ENCODE data around the gene TECPR2.

The TECPR2 gene

DNA sequence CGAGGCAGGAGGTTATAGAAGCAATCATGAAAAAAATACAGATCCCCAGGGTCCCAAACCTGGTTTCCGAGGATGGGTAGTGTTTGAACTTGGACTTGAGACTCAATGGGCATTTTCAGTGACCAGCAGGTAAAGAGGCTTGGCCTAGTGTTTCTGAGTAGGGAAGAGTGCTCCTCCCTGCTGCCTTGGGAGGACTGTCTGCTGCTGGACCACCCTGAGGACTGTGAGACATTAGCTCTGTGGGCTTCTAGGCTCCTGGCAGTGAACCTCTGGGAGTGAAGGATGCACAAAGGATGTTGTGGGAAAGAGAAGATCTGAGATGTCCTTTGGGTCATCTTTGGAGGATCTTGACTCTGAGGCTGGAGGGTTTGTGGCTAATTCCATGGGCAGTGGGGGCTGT, 116.4 kb downstream of the TECPR2 start:
- POLR2A ChIA-PET: no interaction called here
- no peak for TF ChIP-seq FOXK2 (IDR thresholded peaks at IDR 0.05)
- no peak for TF ChIP-seq FOXM1 (IDR thresholded peaks at IDR 0.05; ENCODE audit: borderline replicate concordance)
- no peak for TF ChIP-seq L3MBTL2 (conservative IDR thresholded peaks at IDR 0.05)
- no peak for TF ChIP-seq ARNT (IDR thresholded peaks at IDR 0.05)
- TF ChIP-seq HDGF (IDR thresholded peaks at IDR 0.05; ENCODE audit: borderline replicate concordance): no peak
- TF ChIP-seq, protein P1, sequence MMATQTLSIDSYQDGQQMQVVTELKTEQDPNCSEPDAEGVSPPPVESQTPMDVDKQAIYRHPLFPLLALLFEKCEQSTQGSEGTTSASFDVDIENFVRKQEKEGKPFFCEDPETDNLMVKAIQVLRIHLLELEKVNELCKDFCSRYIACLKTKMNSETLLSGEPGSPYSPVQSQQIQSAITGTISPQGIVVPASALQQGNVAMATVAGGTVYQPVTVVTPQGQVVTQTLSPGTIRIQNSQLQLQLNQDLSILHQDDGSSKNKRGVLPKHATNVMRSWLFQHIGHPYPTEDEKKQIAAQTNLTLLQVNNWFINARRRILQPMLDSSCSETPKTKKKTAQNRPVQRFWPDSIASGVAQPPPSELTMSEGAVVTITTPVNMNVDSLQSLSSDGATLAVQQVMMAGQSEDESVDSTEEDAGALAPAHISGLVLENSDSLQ (IDR thresholded peaks at IDR 0.05): no peak
- TF ChIP-seq FOXA1 (IDR thresholded peaks at IDR 0.05): no peak
- no peak for TF ChIP-seq NFRKB (IDR thresholded peaks at IDR 0.05)
- no peak for TF ChIP-seq SP1 (IDR thresholded peaks at IDR 0.05)
- TF ChIP-seq LEF1 (IDR thresholded peaks at IDR 0.05; ENCODE audit: borderline replicate concordance): no peak
- no peak for TF ChIP-seq ZNF384 (IDR thresholded peaks at IDR 0.05)
- no peak for TF ChIP-seq TARDBP (IDR thresholded peaks at IDR 0.05)
- no peak for TF ChIP-seq CTBP1 (IDR thresholded peaks at IDR 0.05; ENCODE audit: borderline replicate concordance)
- no peak for TF ChIP-seq BHLHE40 (IDR thresholded peaks at IDR 0.05; ENCODE audit: borderline replicate concordance)
- no peak for TF ChIP-seq SUZ12 (IDR thresholded peaks at IDR 0.05)
- TF ChIP-seq ELF4 (IDR thresholded peaks at IDR 0.05): no peak
- CTCF ChIA-PET: no interaction called here
- DNase-seq (ENCODE audit: extremely low spot score): no peak

DNA sequence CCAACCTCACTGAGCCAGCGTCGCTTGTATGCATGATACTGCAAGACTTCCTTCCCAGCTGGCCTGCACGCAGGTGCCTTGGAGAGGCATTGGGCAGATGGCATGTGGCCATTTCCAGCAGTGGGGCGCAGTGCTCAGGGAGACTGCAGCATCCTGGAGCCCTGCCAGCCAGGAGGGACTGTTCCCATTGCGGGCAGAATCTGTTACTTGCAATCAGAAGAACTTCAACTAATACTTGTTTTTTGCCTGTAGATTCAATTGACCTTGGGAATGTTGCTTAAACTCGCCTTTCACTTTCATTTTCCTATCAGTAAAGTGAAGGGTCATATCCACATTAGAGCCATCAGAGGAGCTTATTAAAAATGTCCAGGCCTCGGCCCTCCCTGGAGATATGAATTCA, 117.0 kb downstream of the TECPR2 start:
- CTCF ChIA-PET: no interaction called here
- POLR2A ChIA-PET: no interaction called here
- no peak for DNase-seq (ENCODE audit: extremely low spot score)
- TF ChIP-seq ARNT (IDR thresholded peaks at IDR 0.05) (no peak), FOXA1 (IDR thresholded peaks at IDR 0.05) (no peak), LEF1 (IDR thresholded peaks at IDR 0.05; ENCODE audit: borderline replicate concordance) (no peak), L3MBTL2 (conservative IDR thresholded peaks at IDR 0.05) (no peak)

DNA sequence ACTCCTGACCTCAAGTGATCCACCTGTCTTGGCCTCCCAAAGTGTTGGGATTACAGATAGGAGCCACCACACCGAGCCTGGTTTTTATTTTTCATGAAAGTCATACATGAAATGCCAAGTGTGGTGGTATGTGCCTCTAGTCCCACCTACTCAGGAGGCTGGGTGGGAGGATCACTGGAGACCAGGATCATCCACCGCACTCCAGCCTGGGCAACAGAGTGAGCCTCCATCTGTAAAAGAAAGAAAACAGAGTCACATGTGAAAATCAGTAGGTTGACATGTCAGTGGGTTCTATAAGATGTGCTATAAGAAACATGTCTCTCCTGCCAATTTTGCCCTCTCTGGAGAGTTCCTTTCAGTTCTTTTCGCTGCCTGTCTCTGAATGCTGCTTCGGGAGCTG, 118.6 kb downstream of the TECPR2 start:
- ChIA-PET POLR2A (no interaction called here), CTCF (interaction anchor here (0.7 kb wide), 1 partner anchor 15 kb away, joined by 7 read pairs; no protein-coding TSS in a partner anchor)
- no peak for DNase-seq (ENCODE audit: extremely low spot score)
- TF ChIP-seq L3MBTL2 (conservative IDR thresholded peaks at IDR 0.05): no peak
- TF ChIP-seq SP1 (IDR thresholded peaks at IDR 0.05): no peak
- TF ChIP-seq ELF4 (IDR thresholded peaks at IDR 0.05): no peak
- TF ChIP-seq FOXA1 (IDR thresholded peaks at IDR 0.05): no peak
- TF ChIP-seq, protein P1 (IDR thresholded peaks at IDR 0.05): no peak
- no peak for TF ChIP-seq LEF1 (IDR thresholded peaks at IDR 0.05; ENCODE audit: borderline replicate concordance)
- TF ChIP-seq HDGF (IDR thresholded peaks at IDR 0.05; ENCODE audit: borderline replicate concordance): no peak
- TF ChIP-seq FOXM1 (IDR thresholded peaks at IDR 0.05; ENCODE audit: borderline replicate concordance): no peak
- TF ChIP-seq FOXK2 (IDR thresholded peaks at IDR 0.05): no peak
- no peak for TF ChIP-seq ZNF384 (IDR thresholded peaks at IDR 0.05)

DNA sequence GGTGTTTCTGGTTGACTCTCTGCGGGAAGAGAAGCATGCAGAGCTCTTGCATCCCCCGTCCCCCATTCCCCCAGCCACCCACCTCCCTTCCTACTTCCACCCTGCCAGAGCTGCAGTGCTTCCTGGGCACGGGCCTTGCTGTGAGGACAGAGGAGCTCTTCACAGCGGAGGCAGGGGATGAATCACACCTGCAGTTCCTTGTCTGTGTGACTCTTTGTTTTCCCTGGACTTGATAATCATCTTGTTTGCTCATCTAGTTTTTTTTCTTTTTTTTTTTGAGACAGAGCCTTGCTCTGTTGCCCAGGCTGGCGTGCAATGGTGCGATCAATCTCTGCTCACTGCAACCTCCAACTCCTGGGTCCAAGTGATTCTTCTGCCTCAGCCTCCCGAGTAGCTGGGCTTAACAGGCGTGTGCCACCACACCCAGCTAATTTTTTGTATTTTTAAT, 119.1 kb downstream of the TECPR2 start:
- DNase-seq (ENCODE audit: extremely low spot score): no peak
- ChIA-PET CTCF (interaction anchor here (0.7 kb wide), 1 partner anchor 15 kb away, joined by 7 read pairs; no protein-coding TSS in a partner anchor), POLR2A (no interaction called here)
- TF ChIP-seq LEF1 (IDR thresholded peaks at IDR 0.05; ENCODE audit: borderline replicate concordance) (no peak), ARNT (IDR thresholded peaks at IDR 0.05) (no peak), NFRKB (IDR thresholded peaks at IDR 0.05) (no peak), FOXM1 (IDR thresholded peaks at IDR 0.05; ENCODE audit: borderline replicate concordance) (no peak), ELF4 (IDR thresholded peaks at IDR 0.05) (no peak), HDGF (IDR thresholded peaks at IDR 0.05; ENCODE audit: borderline replicate concordance) (no peak), L3MBTL2 (conservative IDR thresholded peaks at IDR 0.05) (no peak), TARDBP (IDR thresholded peaks at IDR 0.05) (no peak), ZNF384 (IDR thresholded peaks at IDR 0.05) (no peak), BHLHE40 (IDR thresholded peaks at IDR 0.05; ENCODE audit: borderline replicate concordance) (no peak), FOXA1 (IDR thresholded peaks at IDR 0.05) (no peak), SUZ12 (IDR thresholded peaks at IDR 0.05) (no peak)
- TF ChIP-seq, protein P1 (IDR thresholded peaks at IDR 0.05): no peak

DNA sequence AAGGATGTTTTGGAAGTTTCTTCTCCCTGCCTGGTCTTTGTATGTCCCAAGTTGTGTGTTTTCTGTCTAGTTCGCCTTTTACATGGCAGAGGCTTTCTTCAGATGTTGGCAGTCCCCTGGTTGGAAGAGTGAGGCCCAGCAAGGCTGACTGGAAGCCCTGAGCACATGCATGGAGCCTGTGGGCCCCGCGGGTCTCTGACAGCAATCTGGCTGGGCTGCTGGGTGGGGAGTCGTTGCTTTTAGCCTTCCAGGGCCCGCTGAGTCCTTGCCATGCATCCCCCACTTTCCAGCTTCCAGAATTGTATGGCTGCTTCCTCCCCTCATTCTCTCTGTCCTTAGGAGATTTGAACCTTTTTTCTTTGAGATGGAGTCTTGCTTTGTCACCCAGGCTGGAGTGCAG, 121.6 kb downstream of the TECPR2 start:
- TF ChIP-seq FOXM1 (IDR thresholded peaks at IDR 0.05; ENCODE audit: borderline replicate concordance): no peak
- no peak for TF ChIP-seq BHLHE40 (IDR thresholded peaks at IDR 0.05; ENCODE audit: borderline replicate concordance)
- TF ChIP-seq ELF4 (IDR thresholded peaks at IDR 0.05): no peak
- TF ChIP-seq FOXK2 (IDR thresholded peaks at IDR 0.05): no peak
- TF ChIP-seq L3MBTL2 (conservative IDR thresholded peaks at IDR 0.05): no peak
- TF ChIP-seq SUZ12 (IDR thresholded peaks at IDR 0.05): no peak
- TF ChIP-seq HDGF (IDR thresholded peaks at IDR 0.05; ENCODE audit: borderline replicate concordance): no peak
- TF ChIP-seq SP1 (IDR thresholded peaks at IDR 0.05): no peak
- no peak for TF ChIP-seq LEF1 (IDR thresholded peaks at IDR 0.05; ENCODE audit: borderline replicate concordance)
- TF ChIP-seq FOXA1 (IDR thresholded peaks at IDR 0.05): no peak
- TF ChIP-seq ARNT (IDR thresholded peaks at IDR 0.05): no peak
- TF ChIP-seq TARDBP (IDR thresholded peaks at IDR 0.05): no peak
- TF ChIP-seq ZNF384 (IDR thresholded peaks at IDR 0.05): no peak
- TF ChIP-seq CTBP1 (IDR thresholded peaks at IDR 0.05; ENCODE audit: borderline replicate concordance): no peak
- POLR2A ChIA-PET: no interaction called here
- DNase-seq (ENCODE audit: extremely low spot score): no peak
- CTCF ChIA-PET: interaction anchor here (0.6 kb wide), 1 partner anchor 40 kb away, joined by 4 read pairs; no protein-coding TSS in a partner anchor

DNA sequence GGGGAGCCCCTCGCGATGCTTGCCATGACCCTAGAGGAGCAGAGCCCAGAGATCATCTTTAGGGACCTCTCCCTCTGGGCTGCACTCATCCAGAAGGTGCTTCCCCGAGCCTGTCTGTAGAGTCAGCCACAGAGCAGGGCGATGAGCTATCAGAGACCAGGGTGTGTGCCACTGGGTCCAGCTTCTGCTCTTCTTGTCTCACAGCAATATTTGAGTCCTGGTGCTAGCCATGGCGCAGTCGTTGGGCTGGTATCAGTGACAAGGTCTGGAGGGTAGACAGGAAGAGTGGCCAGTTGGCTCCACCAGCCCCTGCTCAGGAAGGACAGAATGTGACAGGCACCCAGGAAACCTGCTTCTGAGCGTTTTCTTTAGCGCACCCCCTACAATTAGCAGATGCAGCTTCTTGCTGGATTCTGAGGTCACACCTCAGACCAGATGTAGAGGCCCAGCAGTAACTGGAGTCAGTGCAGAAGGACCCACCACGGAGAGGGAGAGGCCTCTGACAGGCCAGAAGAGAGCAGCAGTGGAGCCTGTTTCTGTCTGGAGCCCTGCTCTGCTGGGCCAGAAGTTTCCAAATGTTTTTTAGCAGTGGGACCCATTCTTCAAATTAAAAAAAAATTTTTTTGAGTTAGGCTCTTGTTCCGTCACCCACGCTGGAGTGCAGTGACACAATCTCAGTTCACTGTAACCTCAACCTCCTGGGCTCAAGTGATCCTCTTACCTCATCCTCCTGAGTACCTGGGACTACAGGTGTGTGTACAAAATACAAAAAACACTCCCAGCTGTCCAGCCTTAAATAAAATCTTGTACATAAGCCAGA, 123.2 kb downstream of the TECPR2 start:
- CTCF ChIA-PET: no interaction called here
- no peak for DNase-seq (ENCODE audit: extremely low spot score)
- TF ChIP-seq SUZ12 (IDR thresholded peaks at IDR 0.05) (no peak), LEF1 (IDR thresholded peaks at IDR 0.05; ENCODE audit: borderline replicate concordance) (no peak), CTBP1 (IDR thresholded peaks at IDR 0.05; ENCODE audit: borderline replicate concordance) (no peak), FOXM1 (IDR thresholded peaks at IDR 0.05; ENCODE audit: borderline replicate concordance) (no peak)
- POLR2A ChIA-PET: no interaction called here

Measured in HEK293T (cell line).